ENCODE results near the gene GKN2. TPM values are rescaled to one million over a fixed set of nuclear protein-coding genes. Genes with fewer than 3 reads are reported as not detected.
"Not testable (repeated sequence)": the region's sequence is repeated elsewhere in the genome, so short reads cannot be mapped to it uniquely, and the experiment has no call there.

Gene GKN2
- polyA plus RNA-seq, 3 donors, result not detected

DNA sequence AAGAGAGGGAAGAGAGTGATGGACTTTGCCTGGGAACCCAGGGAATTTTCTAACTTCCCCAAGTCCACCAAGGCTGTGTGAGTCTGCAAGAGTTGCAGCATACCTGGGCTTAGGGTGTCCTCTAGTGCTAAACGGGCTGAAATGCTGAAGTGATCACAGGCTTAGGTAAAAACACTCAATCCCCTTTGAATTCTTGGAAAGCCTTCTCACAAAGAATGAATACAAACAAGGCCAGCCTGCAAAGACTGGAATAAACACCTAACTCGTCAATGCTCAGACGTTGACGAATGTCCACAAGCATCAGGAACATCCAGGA lies 51.5 kb downstream of the GKN2 start:
- Histone ChIP-seq H3K4me3 (replicated peaks in 1 of 3; ENCODE audit: low read depth in 2 of 3, low read length in 3 of 3) (no peak overlapping the region), H3K27me3 (ENCODE audit: control insufficient read depth in 2 of 2, insufficient read depth in 2 of 2, low read length in 2 of 2) (no peaks in the 10 kb centered on the region), H2AFZ (ENCODE audit: insufficient read depth, low read depth, low read length, poor library complexity, severe bottlenecking) (no peak overlapping the region), H3K9me3 (replicated peaks in 1 of 2; ENCODE audit: control insufficient read depth in 1 of 2, insufficient read depth in 1 of 2, low read length in 2 of 2) (peaks cover 0 to 8% of the 10 kb centered on the region in 2 donors), H3K27ac (ENCODE audit: low read depth in 1 of 2, low read length in 2 of 2) (no peak overlapping the region), H3K79me2 (ENCODE audit: insufficient read depth, low read length) (no peaks in the 10 kb centered on the region), H4K20me1 (ENCODE audit: insufficient read depth, low read length) (no peaks in the 10 kb centered on the region), H3K9ac (ENCODE audit: insufficient read depth, low read length, poor library complexity, severe bottlenecking) (no peak overlapping the region), H3K36me3 (replicated peaks in 1 of 2; ENCODE audit: control insufficient read depth in 1 of 2, insufficient read depth in 2 of 2, low read length in 2 of 2) (no peaks in the 10 kb centered on the region), H3K4me1 (ENCODE audit: control insufficient read depth in 1 of 2, insufficient read depth in 2 of 2, low read length in 2 of 2) (no peaks in the 10 kb centered on the region), H3K4me2 (replicated peaks; ENCODE audit: extremely low read depth, low read length, poor library complexity, severe bottlenecking) (no peak overlapping the region)
- Mint-ChIP-seq H3K36me3 (no peaks in the 10 kb centered on the region), H3K4me1 (peaks cover 3% of the 10 kb centered on the region), H3K27ac (no peak overlapping the region), H3K4me3 (no peak overlapping the region), H3K27me3 (ENCODE audit: low read depth in 3 of 3) (peaks cover 1 to 4% (median 2%) of the 10 kb centered on the region in 3 donors), H3K9me3 (peaks cover 7 to 14% (median 10%) of the 10 kb centered on the region in 7 donors)
- TF ChIP-seq, protein P1, sequence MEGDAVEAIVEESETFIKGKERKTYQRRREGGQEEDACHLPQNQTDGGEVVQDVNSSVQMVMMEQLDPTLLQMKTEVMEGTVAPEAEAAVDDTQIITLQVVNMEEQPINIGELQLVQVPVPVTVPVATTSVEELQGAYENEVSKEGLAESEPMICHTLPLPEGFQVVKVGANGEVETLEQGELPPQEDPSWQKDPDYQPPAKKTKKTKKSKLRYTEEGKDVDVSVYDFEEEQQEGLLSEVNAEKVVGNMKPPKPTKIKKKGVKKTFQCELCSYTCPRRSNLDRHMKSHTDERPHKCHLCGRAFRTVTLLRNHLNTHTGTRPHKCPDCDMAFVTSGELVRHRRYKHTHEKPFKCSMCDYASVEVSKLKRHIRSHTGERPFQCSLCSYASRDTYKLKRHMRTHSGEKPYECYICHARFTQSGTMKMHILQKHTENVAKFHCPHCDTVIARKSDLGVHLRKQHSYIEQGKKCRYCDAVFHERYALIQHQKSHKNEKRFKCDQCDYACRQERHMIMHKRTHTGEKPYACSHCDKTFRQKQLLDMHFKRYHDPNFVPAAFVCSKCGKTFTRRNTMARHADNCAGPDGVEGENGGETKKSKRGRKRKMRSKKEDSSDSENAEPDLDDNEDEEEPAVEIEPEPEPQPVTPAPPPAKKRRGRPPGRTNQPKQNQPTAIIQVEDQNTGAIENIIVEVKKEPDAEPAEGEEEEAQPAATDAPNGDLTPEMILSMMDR (IDR thresholded peaks at IDR 0.05), result peak; percentile 9
- intact Hi-C loops (cut with micrococcal nuclease), result loop anchor here in 1 of 2 donors (10.0 kb wide), 1 partner anchor 156 kb away; no protein-coding TSS in a partner anchor
- DNase-seq, result peak in 2 of 3 donors; percentile 23 to 52
- 100% methylated on average over 1 of the region's 4 CpGs for whole genome bisulfite sequencing (ENCODE audit: insufficient coverage)

- DNase-seq, result peak in 1 of 3 donors; percentile 24
- TF ChIP-seq, protein P1 (IDR thresholded peaks at IDR 0.05), result no peak
- intact Hi-C loops (cut with micrococcal nuclease), result loop anchor here in 1 of 2 donors (10.0 kb wide), 1 partner anchor 156 kb away; no protein-coding TSS in a partner anchor
Measured at GRCh38 chr2:68900496-68901198, 52.0 kb downstream of the GKN2 start.

DNA sequence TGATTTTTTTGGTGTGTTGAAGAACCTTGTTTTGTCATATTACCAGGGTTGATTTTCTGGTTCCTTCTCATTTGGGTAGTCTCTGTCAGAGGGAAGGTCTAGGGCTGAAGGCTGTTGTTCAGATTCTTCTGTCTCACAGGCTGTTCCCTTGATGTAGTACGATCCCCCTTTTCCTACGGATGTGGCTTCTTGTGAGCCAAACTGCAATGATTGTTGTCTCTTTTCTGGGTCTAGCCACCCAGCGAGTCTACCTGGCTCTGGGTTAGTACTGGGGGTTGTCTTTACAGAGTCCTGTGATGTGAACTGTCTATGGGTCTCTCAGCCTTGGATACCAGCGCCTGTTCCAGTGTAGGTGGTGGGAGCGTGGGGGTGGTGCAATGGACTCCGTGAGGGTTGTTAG lies 56.7 kb downstream of the GKN2 start:
- H3K36me3 ChIP-seq (replicated peaks in 1 of 2; ENCODE audit: control insufficient read depth in 1 of 2, insufficient read depth in 2 of 2, low read length in 2 of 2); H3K9ac ChIP-seq (ENCODE audit: insufficient read depth, low read length, poor library complexity, severe bottlenecking); H3K27me3 Mint-ChIP-seq (ENCODE audit: low read depth in 3 of 3); H3K9me3 Mint-ChIP-seq; H3K9me3 ChIP-seq (replicated peaks in 1 of 2; ENCODE audit: control insufficient read depth in 1 of 2, insufficient read depth in 1 of 2, low read length in 2 of 2); H3K4me1 Mint-ChIP-seq; H3K27ac ChIP-seq (ENCODE audit: low read depth in 1 of 2, low read length in 2 of 2); intact Hi-C loops (cut with micrococcal nuclease); DNase-seq; H3K36me3 Mint-ChIP-seq; H4K20me1 ChIP-seq (ENCODE audit: insufficient read depth, low read length); H3K27ac Mint-ChIP-seq; H3K4me3 Mint-ChIP-seq; H3K4me2 ChIP-seq (replicated peaks; ENCODE audit: extremely low read depth, low read length, poor library complexity, severe bottlenecking); H2AFZ ChIP-seq (ENCODE audit: insufficient read depth, low read depth, low read length, poor library complexity, severe bottlenecking); H3K4me1 ChIP-seq (ENCODE audit: control insufficient read depth in 1 of 2, insufficient read depth in 2 of 2, low read length in 2 of 2); H3K79me2 ChIP-seq (ENCODE audit: insufficient read depth, low read length); H3K27me3 ChIP-seq (ENCODE audit: control insufficient read depth in 2 of 2, insufficient read depth in 2 of 2, low read length in 2 of 2); H3K4me3 ChIP-seq (replicated peaks in 1 of 3; ENCODE audit: low read depth in 2 of 3, low read length in 3 of 3): not testable (repeated sequence)
- 100% methylated on average over 6 of the region's 6 CpGs for WGBS (ENCODE audit: insufficient coverage)

More at GRCh38 chr2:68900496-68901198, 52.0 kb downstream of the GKN2 start:
- Histone ChIP-seq H3K9ac (ENCODE audit: insufficient read depth, low read length, poor library complexity, severe bottlenecking) (no peak overlapping the region), H3K27me3 (ENCODE audit: control insufficient read depth in 2 of 2, insufficient read depth in 2 of 2, low read length in 2 of 2) (no peaks in the 10 kb centered on the region), H3K27ac (ENCODE audit: low read depth in 1 of 2, low read length in 2 of 2) (no peak overlapping the region), H3K79me2 (ENCODE audit: insufficient read depth, low read length) (no peaks in the 10 kb centered on the region), H2AFZ (ENCODE audit: insufficient read depth, low read depth, low read length, poor library complexity, severe bottlenecking) (peak overlapping the region; percentile 36), H3K4me2 (replicated peaks; ENCODE audit: extremely low read depth, low read length, poor library complexity, severe bottlenecking) (no peak overlapping the region), H3K4me3 (replicated peaks in 1 of 3; ENCODE audit: low read depth in 2 of 3, low read length in 3 of 3) (no peak overlapping the region), H3K4me1 (ENCODE audit: control insufficient read depth in 1 of 2, insufficient read depth in 2 of 2, low read length in 2 of 2) (no peaks in the 10 kb centered on the region), H3K36me3 (replicated peaks in 1 of 2; ENCODE audit: control insufficient read depth in 1 of 2, insufficient read depth in 2 of 2, low read length in 2 of 2) (no peaks in the 10 kb centered on the region), H4K20me1 (ENCODE audit: insufficient read depth, low read length) (no peaks in the 10 kb centered on the region), H3K9me3 (replicated peaks in 1 of 2; ENCODE audit: control insufficient read depth in 1 of 2, insufficient read depth in 1 of 2, low read length in 2 of 2) (peaks cover 0 to 8% of the 10 kb centered on the region in 2 donors)
- Mint-ChIP-seq H3K27ac (peak overlapping the region in 2 of 7 donors; percentile 8 to 12), H3K36me3 (no peaks in the 10 kb centered on the region), H3K4me1 (peaks cover 3% of the 10 kb centered on the region), H3K27me3 (ENCODE audit: low read depth in 3 of 3) (peaks cover 2 to 3% (median 3%) of the 10 kb centered on the region in 3 donors), H3K4me3 (no peak overlapping the region), H3K9me3 (peaks cover 7 to 14% (median 10%) of the 10 kb centered on the region in 7 donors)
- 83% methylated on average over 2 of the region's 5 CpGs for WGBS (ENCODE audit: insufficient coverage)
